ENCODE measurements around the gene CEP63. TPM values are rescaled to one million over a fixed set of nuclear protein-coding genes. Genes with fewer than 3 reads are reported as not detected.

CEP63 gene
- total RNA-seq, 3 donors from 2014 or later (not counting 1 experiment from before 2014, with no cell fraction given): 17.9 to 25.7 (median 19.5) TPM

DNA sequence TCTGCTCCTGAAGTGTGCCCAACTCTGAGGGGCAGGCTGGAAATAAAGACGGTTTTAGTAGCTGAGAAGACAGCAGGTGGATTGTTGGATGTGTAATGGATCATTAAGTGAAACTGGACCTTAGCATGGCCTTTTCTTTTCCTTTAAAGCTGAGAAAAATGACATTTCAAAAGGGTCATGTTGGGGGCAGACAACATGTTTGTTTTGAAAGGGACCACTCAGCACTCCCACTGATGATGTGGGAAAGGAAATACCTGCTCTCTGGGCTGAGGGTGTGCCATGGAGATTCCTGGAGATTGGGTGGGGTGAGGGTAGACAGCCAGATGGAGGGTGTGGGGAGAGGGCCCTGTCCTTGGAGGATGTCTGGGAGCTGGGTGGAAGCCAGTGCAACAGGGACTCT, 38.5 kb upstream of the CEP63 start:
- H3K4me1 Mint-ChIP-seq: no peaks in the 10 kb centered on the region
- 100% methylated on average over 1 of the region's 1 CpG for WGBS (ENCODE audit: insufficient coverage)
- Histone ChIP-seq H3K27me3 (ENCODE audit: control insufficient read depth, insufficient read depth, low read length) (peaks cover 5% of the 10 kb centered on the region), H3K36me3 (ENCODE audit: control insufficient read depth, insufficient read depth, low read length) (no peaks in the 10 kb centered on the region), H3K27ac (ENCODE audit: low read length) (no peak overlapping the region), H3K4me3 (ENCODE audit: low read length) (no peak overlapping the region), H3K9me3 (ENCODE audit: control insufficient read depth, insufficient read depth, low read length) (no peaks in the 10 kb centered on the region), H3K4me1 (ENCODE audit: control insufficient read depth, insufficient read depth, low read length) (no peaks in the 10 kb centered on the region)
- intact Hi-C loops (cut with micrococcal nuclease): no loop called here
- H3K27me3 Mint-ChIP-seq (ENCODE audit: low read depth in 2 of 2): peaks cover 19 to 20% of the 10 kb centered on the region in 2 donors
- no peak overlapping the region for H3K27ac Mint-ChIP-seq
- H3K36me3 Mint-ChIP-seq: no peaks in the 10 kb centered on the region
- H3K9me3 Mint-ChIP-seq: peaks cover 4 to 11% of the 10 kb centered on the region in 2 donors
- no peak for ATAC-seq
- TF ChIP-seq, protein P1, sequence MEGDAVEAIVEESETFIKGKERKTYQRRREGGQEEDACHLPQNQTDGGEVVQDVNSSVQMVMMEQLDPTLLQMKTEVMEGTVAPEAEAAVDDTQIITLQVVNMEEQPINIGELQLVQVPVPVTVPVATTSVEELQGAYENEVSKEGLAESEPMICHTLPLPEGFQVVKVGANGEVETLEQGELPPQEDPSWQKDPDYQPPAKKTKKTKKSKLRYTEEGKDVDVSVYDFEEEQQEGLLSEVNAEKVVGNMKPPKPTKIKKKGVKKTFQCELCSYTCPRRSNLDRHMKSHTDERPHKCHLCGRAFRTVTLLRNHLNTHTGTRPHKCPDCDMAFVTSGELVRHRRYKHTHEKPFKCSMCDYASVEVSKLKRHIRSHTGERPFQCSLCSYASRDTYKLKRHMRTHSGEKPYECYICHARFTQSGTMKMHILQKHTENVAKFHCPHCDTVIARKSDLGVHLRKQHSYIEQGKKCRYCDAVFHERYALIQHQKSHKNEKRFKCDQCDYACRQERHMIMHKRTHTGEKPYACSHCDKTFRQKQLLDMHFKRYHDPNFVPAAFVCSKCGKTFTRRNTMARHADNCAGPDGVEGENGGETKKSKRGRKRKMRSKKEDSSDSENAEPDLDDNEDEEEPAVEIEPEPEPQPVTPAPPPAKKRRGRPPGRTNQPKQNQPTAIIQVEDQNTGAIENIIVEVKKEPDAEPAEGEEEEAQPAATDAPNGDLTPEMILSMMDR (IDR thresholded peaks at IDR 0.05): no peak
- DNase-seq: no peak
- H3K4me3 Mint-ChIP-seq: no peak overlapping the region

DNA sequence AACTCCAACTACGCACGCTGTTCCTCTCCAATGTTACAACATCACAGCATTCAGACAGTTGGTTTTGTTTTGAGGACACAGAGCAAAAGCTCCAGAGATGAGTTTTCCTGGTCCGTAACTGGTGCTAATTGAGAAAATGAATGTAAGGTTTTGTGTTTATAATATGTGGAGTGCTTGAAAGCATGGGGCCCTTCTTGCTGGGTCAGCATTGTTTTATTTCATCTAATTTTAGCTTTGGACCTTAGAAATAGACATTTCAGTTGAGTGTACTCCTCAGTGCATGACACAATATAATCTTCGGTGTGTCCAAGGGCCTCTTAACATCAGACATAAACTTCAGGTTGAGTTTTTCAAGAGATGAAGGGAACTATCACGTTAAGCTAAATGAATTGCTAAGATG, 37.2 kb upstream of the CEP63 start:
- H3K36me3 ChIP-seq (ENCODE audit: control insufficient read depth, insufficient read depth, low read length): no peaks in the 10 kb centered on the region
- Mint-ChIP-seq H3K27ac (no peak overlapping the region), H3K36me3 (no peaks in the 10 kb centered on the region), H3K4me1 (no peaks in the 10 kb centered on the region), H3K27me3 (ENCODE audit: low read depth in 2 of 2) (peaks cover 20 to 23% of the 10 kb centered on the region in 2 donors), H3K4me3 (no peak overlapping the region), H3K9me3 (peaks cover 4 to 11% of the 10 kb centered on the region in 2 donors)
- H3K27ac ChIP-seq (ENCODE audit: low read length): no peak overlapping the region
- no peak overlapping the region for H3K4me3 ChIP-seq (ENCODE audit: low read length)
- 86% methylated on average over 4 of the region's 5 CpGs for WGBS (ENCODE audit: insufficient coverage)
- ATAC-seq: no peak
- H3K4me1 ChIP-seq (ENCODE audit: control insufficient read depth, insufficient read depth, low read length): no peaks in the 10 kb centered on the region
- TF ChIP-seq, protein P1 (IDR thresholded peaks at IDR 0.05): no peak
- no peaks in the 10 kb centered on the region for H3K9me3 ChIP-seq (ENCODE audit: control insufficient read depth, insufficient read depth, low read length)
- H3K27me3 ChIP-seq (ENCODE audit: control insufficient read depth, insufficient read depth, low read length): peaks cover 5% of the 10 kb centered on the region
- DNase-seq: no peak
- intact Hi-C loops (cut with micrococcal nuclease): no loop called here

DNA sequence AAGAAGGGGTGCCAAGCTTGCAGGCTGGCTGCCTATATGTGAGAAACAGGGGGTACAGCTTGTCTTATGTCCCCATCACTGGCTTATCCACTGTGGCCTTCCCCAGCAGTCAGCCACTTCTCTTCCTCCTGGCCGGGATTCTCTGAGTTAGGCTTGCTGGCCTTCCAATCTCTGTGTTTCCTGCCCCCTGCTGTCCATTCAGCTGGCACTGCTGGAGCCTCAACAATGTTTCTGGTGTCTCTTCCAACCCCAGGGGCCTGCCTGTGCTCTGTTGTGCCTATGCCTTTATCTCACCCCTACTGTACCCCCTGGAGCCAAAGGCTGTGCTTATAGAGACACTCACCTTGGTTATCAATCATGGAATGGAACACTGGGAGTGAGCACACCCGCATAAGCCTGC, 36.6 kb upstream of the CEP63 start:
- H3K36me3 Mint-ChIP-seq: no peaks in the 10 kb centered on the region
- H3K4me3 ChIP-seq (ENCODE audit: low read length): no peak overlapping the region
- 87% methylated on average over 2 of the region's 2 CpGs for WGBS (ENCODE audit: insufficient coverage)
- peaks cover 20 to 26% of the 10 kb centered on the region in 2 donors for H3K27me3 Mint-ChIP-seq (ENCODE audit: low read depth in 2 of 2)
- no peak overlapping the region for H3K4me3 Mint-ChIP-seq
- no peaks in the 10 kb centered on the region for H3K9me3 ChIP-seq (ENCODE audit: control insufficient read depth, insufficient read depth, low read length)
- no peaks in the 10 kb centered on the region for H3K36me3 ChIP-seq (ENCODE audit: control insufficient read depth, insufficient read depth, low read length)
- no peak for ATAC-seq
- intact Hi-C loops (cut with micrococcal nuclease): no loop called here
- peaks cover 5% of the 10 kb centered on the region for H3K27me3 ChIP-seq (ENCODE audit: control insufficient read depth, insufficient read depth, low read length)
- DNase-seq: peak in 1 of 2 donors; percentile 21
- TF ChIP-seq, protein P1 (IDR thresholded peaks at IDR 0.05): no peak
- no peaks in the 10 kb centered on the region for H3K4me1 Mint-ChIP-seq
- no peak overlapping the region for H3K27ac Mint-ChIP-seq
- H3K27ac ChIP-seq (ENCODE audit: low read length): no peak overlapping the region
- H3K9me3 Mint-ChIP-seq: peaks cover 4 to 11% of the 10 kb centered on the region in 2 donors
- H3K4me1 ChIP-seq (ENCODE audit: control insufficient read depth, insufficient read depth, low read length): no peaks in the 10 kb centered on the region

DNA sequence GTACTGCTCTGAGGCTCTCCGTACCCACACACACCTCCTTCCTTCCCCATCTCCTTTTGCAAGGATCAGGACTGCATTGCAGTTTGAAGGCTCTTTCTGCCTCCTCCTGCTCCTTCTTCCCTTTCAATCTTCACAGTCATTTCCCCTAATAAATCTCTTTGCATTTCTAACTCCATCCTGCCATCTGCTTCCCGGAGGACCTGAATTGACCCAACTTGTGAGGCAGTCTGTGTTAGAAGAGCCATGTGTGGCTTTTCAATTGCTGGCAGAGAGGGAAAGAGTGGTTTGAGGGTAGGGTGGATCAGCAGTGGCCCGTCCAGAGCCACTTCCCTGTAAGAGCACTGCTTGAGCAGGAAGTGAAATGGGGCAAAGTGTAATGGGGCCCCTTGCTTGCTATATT, 35.9 kb upstream of the CEP63 start:
- ATAC-seq: no peak
- DNase-seq: no peak
- peaks cover 5% of the 10 kb centered on the region for H3K27me3 ChIP-seq (ENCODE audit: control insufficient read depth, insufficient read depth, low read length)
- Mint-ChIP-seq H3K9me3 (peaks cover 4 to 6% of the 10 kb centered on the region in 2 donors), H3K4me1 (no peaks in the 10 kb centered on the region), H3K4me3 (no peak overlapping the region), H3K36me3 (no peaks in the 10 kb centered on the region), H3K27ac (no peak overlapping the region), H3K27me3 (ENCODE audit: low read depth in 2 of 2) (peaks cover 14 to 19% of the 10 kb centered on the region in 2 donors)
- no peaks in the 10 kb centered on the region for H3K4me1 ChIP-seq (ENCODE audit: control insufficient read depth, insufficient read depth, low read length)
- H3K27ac ChIP-seq (ENCODE audit: low read length): no peak overlapping the region
- intact Hi-C loops (cut with micrococcal nuclease): no loop called here
- WGBS (ENCODE audit: insufficient coverage): 17% methylated on average over 3 of the region's 3 CpGs
- TF ChIP-seq, protein P1 (IDR thresholded peaks at IDR 0.05): no peak
- H3K9me3 ChIP-seq (ENCODE audit: control insufficient read depth, insufficient read depth, low read length): no peaks in the 10 kb centered on the region
- no peak overlapping the region for H3K4me3 ChIP-seq (ENCODE audit: low read length)
- H3K36me3 ChIP-seq (ENCODE audit: control insufficient read depth, insufficient read depth, low read length): no peaks in the 10 kb centered on the region

All from natural killer cell (primary cell).